IMR-90 (cell line): ENCODE results near the gene C9orf78. TPM values are rescaled to one million over a fixed set of nuclear protein-coding genes. Genes with fewer than 3 reads are reported as not detected.

ENCODE experiments used
- ATAC-seq: fragments of 200-7000 bp; cut with Tn5 transposase; 2 replicates; pipeline ENCODE4 v1.9.1; 2020; ENCODE audit warnings: low read depth, mild to moderate bottlenecking, moderate library complexity
- BruUV-seq: library from RNA; stranded (reverse); fragments of 400-500 nt; replicated peaks from 2 replicates; lab custom pipeline; 2021; lab: Mats Ljungman, UMichigan
- CTCF ChIA-PET: fragments of 300-600 bp; formaldehyde crosslinking; extraction: SDS; loops from one replicate; lab custom pipeline; 2021; ENCODE audit warnings: antibody characterized with exemption; lab: Yijun Ruan, JAX
- POLR2A ChIA-PET: fragments of 300-600 bp; sonication (Branson Sonifier 250); formaldehyde crosslinking; loops from one replicate; lab custom pipeline; 2022; ENCODE audit warnings: antibody characterized with exemption; ENCODE audit not compliant: unreplicated experiment; lab: Charles Lee
- DNase-seq: peaks from one replicate; pipeline ENCODE4 v3.0.0; 2013
- H2AFZ ChIP-seq: replicated peaks from 2 replicates; pipeline ENCODE3; 2013; ENCODE audit warnings: low read length, mild to moderate bottlenecking; ENCODE audit not compliant: poor library complexity
- H2AK5ac ChIP-seq: 2 replicates; pipeline ENCODE4 v1.6.1; 2013; ENCODE audit warnings: low read depth, low read length, inconsistent platforms
- H2AK9ac ChIP-seq: replicated peaks from 2 replicates; pipeline ENCODE3; 2013; ENCODE audit warnings: mild to moderate bottlenecking, low read depth, low read length, moderate library complexity; ENCODE audit not compliant: poor library complexity
- H2BK120ac ChIP-seq: 2 replicates; pipeline ENCODE4 v1.6.1; 2013; ENCODE audit warnings: low read depth, low read length, inconsistent platforms
- H2BK15ac ChIP-seq: 3 replicates; pipeline ENCODE4 v1.6.1; 2013; ENCODE audit warnings: low read depth, low read length, inconsistent platforms
- H2BK20ac ChIP-seq: 2 replicates; pipeline ENCODE4 v1.6.1; 2013; ENCODE audit warnings: low read depth, mild to moderate bottlenecking, inconsistent platforms, low read length, moderate library complexity
- H2BK5ac ChIP-seq: 2 replicates; pipeline ENCODE4 v1.6.1; 2013; ENCODE audit warnings: mild to moderate bottlenecking, low read depth, low read length, inconsistent platforms; ENCODE audit not compliant: poor library complexity, severe bottlenecking
- H3K14ac ChIP-seq: replicated peaks from 2 replicates; pipeline ENCODE4 v1.6.1; 2013; ENCODE audit warnings: low read depth, low read length, inconsistent platforms
- H3K18ac ChIP-seq: 2 replicates; pipeline ENCODE4 v1.6.1; 2013; ENCODE audit warnings: low read depth, low read length, control low read depth
- H3K23ac ChIP-seq: 2 replicates; pipeline ENCODE4 v1.6.1; 2013; ENCODE audit warnings: low read depth, low read length, inconsistent platforms
- H3K27ac ChIP-seq: 2 replicates; pipeline ENCODE4 v1.5.1; 2013; ENCODE audit warnings: mild to moderate bottlenecking, control low read depth, low read length; ENCODE audit not compliant: insufficient read depth
- H3K27me3 ChIP-seq: 2 replicates; pipeline ENCODE4 v1.6.1; 2013; ENCODE audit warnings: low read length; ENCODE audit not compliant: control insufficient read depth, insufficient read depth
- H3K36me3 ChIP-seq: 2 replicates; pipeline ENCODE4 v1.6.1; 2013; ENCODE audit warnings: low read length, mixed read lengths; ENCODE audit not compliant: control insufficient read depth, insufficient read depth
- H3K4ac ChIP-seq: 2 replicates; pipeline ENCODE4 v1.6.1; 2013; ENCODE audit warnings: low read depth, low read length, inconsistent platforms
- H3K4me1 ChIP-seq: 2 replicates; pipeline ENCODE4 v1.6.1; 2013; ENCODE audit warnings: low read length, mixed read lengths; ENCODE audit not compliant: control insufficient read depth, insufficient read depth
- H3K4me2 ChIP-seq: 2 replicates; pipeline ENCODE4 v1.6.1; 2013; ENCODE audit warnings: low read depth, mild to moderate bottlenecking, control low read depth, low read length, moderate library complexity
- H3K4me3 ChIP-seq: 2 replicates; pipeline ENCODE4 v1.5.1; 2013; ENCODE audit warnings: low read depth, mild to moderate bottlenecking, control low read depth, low read length, moderate library complexity; ENCODE audit not compliant: insufficient read depth
- H3K56ac ChIP-seq: 2 replicates; pipeline ENCODE4 v1.6.1; 2013; ENCODE audit warnings: low read length, inconsistent platforms; ENCODE audit not compliant: insufficient read depth; ENCODE audit errors: extremely low read depth
- H3K79me1 ChIP-seq, 2 experiments: 2 replicates each; pipeline ENCODE4 v1.6.1; 2013; ENCODE audit warnings: low read length in 2 of 2, inconsistent platforms in 1 of 2, low read depth in 1 of 2
- H3K9ac ChIP-seq: 2 replicates; pipeline ENCODE4 v1.6.1; 2013; ENCODE audit warnings: low read depth, low read length, control low read depth
- H3K9me1 ChIP-seq: 2 replicates; pipeline ENCODE4 v1.6.1; 2013; ENCODE audit warnings: low read length, inconsistent platforms; ENCODE audit not compliant: insufficient read depth
- H3K9me3 ChIP-seq: 2 replicates; pipeline ENCODE4 v1.6.1; 2013; ENCODE audit warnings: low read length; ENCODE audit not compliant: control insufficient read depth, insufficient read depth
- H4K20me1 ChIP-seq: 2 replicates; pipeline ENCODE4 v1.6.1; 2013; ENCODE audit warnings: low read length, inconsistent platforms; ENCODE audit not compliant: insufficient read depth
- H4K5ac ChIP-seq: 2 replicates; pipeline ENCODE4 v1.6.1; 2013; ENCODE audit warnings: mild to moderate bottlenecking, low read depth, low read length, control low read depth
- H4K8ac ChIP-seq, 2 experiments: 2 replicates each; pipeline ENCODE4 v1.6.1; 2013; ENCODE audit warnings: low read depth in 2 of 2, low read length in 2 of 2, control low read depth in 1 of 2, inconsistent platforms in 1 of 2
- H4K91ac ChIP-seq: 2 replicates; pipeline ENCODE4 v1.6.1; 2013; ENCODE audit warnings: low read depth, low read length, inconsistent platforms; ENCODE audit not compliant: insufficient read depth
- BHLHE40 ChIP-seq: fragments of 150-350 bp; IDR thresholded peaks from 2 replicates; pipeline ENCODE4 v1.6.1; 2016; ENCODE audit warnings: mild to moderate bottlenecking, low read depth, low read length
- CEBPB ChIP-seq: IDR thresholded peaks from 2 replicates; pipeline ENCODE4 v1.6.1; 2012; ENCODE audit warnings: low read depth, low read length, improper control_type of control experiment
- CHD1 ChIP-seq: IDR thresholded peaks from 2 replicates; pipeline ENCODE4 v1.6.1; 2012; ENCODE audit warnings: low read depth, low read length, improper control_type of control experiment
- FOS ChIP-seq: fragments of 150-350 bp; IDR thresholded peaks from 2 replicates; pipeline ENCODE4 v1.6.1; 2016; ENCODE audit warnings: low read depth, low read length
- MAFK ChIP-seq: IDR thresholded peaks from 2 replicates; pipeline ENCODE4 v1.6.1; 2012; ENCODE audit warnings: low read depth, low read length, improper control_type of control experiment
- MAZ ChIP-seq: IDR thresholded peaks from 2 replicates; pipeline ENCODE4 v1.6.1; 2012; ENCODE audit warnings: low read depth, mild to moderate bottlenecking, low read length, improper control_type of control experiment, moderate library complexity, borderline replicate concordance
- MXI1 ChIP-seq: IDR thresholded peaks from 2 replicates; pipeline ENCODE4 v1.6.1; 2012; ENCODE audit warnings: low read depth, mild to moderate bottlenecking, low read length, moderate library complexity, borderline replicate concordance
- NFE2L2 ChIP-seq: fragments of 150-350 bp; IDR thresholded peaks from 2 replicates; pipeline ENCODE4 v1.6.1; 2016; ENCODE audit warnings: low read depth, mild to moderate bottlenecking, low read length
- POLR2A ChIP-seq: IDR thresholded peaks from 2 replicates; pipeline ENCODE4 v1.6.1; 2012; ENCODE audit warnings: mild to moderate bottlenecking, low read depth, low read length
- RAD21 ChIP-seq: IDR thresholded peaks from 2 replicates; pipeline ENCODE4 v1.6.1; 2012; ENCODE audit warnings: low read length, improper control_type of control experiment
- RCOR1 ChIP-seq: IDR thresholded peaks from 2 replicates; pipeline ENCODE4 v1.6.1; 2012; ENCODE audit warnings: mild to moderate bottlenecking, low read length, improper control_type of control experiment; ENCODE audit not compliant: insufficient replicate concordance
- SMC3 ChIP-seq: fragments of 150-350 bp; IDR thresholded peaks from 2 replicates; pipeline ENCODE4 v1.6.1; 2016; ENCODE audit warnings: low read depth, mild to moderate bottlenecking, antibody characterized with exemption, low read length, moderate library complexity
- WGBS, 2 experiments: methylation state at CpG; one replicate each; pipeline versions ENCODE4 v1.1.5 to v1.1.7; 2013; ENCODE audit warnings: missing lambda C conversion rate in 2 of 2; ENCODE audit not compliant: insufficient read length in 1 of 2; ENCODE audit errors: extremely low coverage in 2 of 2; 5-methylcytosine and 5-hydroxymethylcytosine counted together
- dilution Hi-C: fragments of 300-500 bp; cut with HindIII; formaldehyde crosslinking; loops from one replicate; pipeline ENCODE4 v1.14.3; 2018; ENCODE audit warnings: low sequenced_read_pairs; ENCODE audit not compliant: unreplicated experiment
- in situ Hi-C: fragments of 300-500 bp; cut with MboI; formaldehyde crosslinking; loops from 3 replicates; pipeline ENCODE4 v1.14.3; 2019; ENCODE audit warnings: low sequenced_read_pairs, inconsistent platforms, mixed read lengths
- intact Hi-C: fragments of 100-400 bp; cut with micrococcal nuclease; formaldehyde crosslinking; loops from 2 replicates; pipeline ENCODE4 v1.10.0; 2022
- polyA plus RNA-seq, 3 experiments: library from polyadenylated mRNA; depleted of rRNA; stranded (reverse); fragments of >200 nt; gene quantifications; 2 replicates each; pipeline ENCODE4 v1.2.3, GENCODE V29; 2012; ENCODE audit warnings: low replicate concordance in 1 of 3
- total RNA-seq: library from RNA; depleted of rRNA; stranded (reverse); fragments of >200 nt; gene quantifications from 2 replicates; pipeline ENCODE4 v1.2.3, GENCODE V29; 2012
- TF ChIP-seq, protein P1 (sequence below): fragments of 150-350 bp; IDR thresholded peaks from 2 replicates; pipeline ENCODE4 v1.6.1; 2016; ENCODE audit warnings: low read depth, mild to moderate bottlenecking, low read length, moderate library complexity, borderline replicate concordance
- TF ChIP-seq, protein P2 (sequence below): conservative IDR thresholded peaks from 2 replicates; pipeline ENCODE4 v1.5.1; 2012; ENCODE audit warnings: mild to moderate bottlenecking, low read depth, low read length, improper control_type of control experiment
- TF ChIP-seq, protein P3 (sequence below): fragments of 150-350 bp; IDR thresholded peaks from 2 replicates; pipeline ENCODE4 v1.6.1; 2017; ENCODE audit warnings: mild to moderate bottlenecking, antibody characterized with exemption, low read length, low read depth

The C9orf78 gene
- total and polyA plus RNA-seq, 2 of the 4 experiments (the other 2 are of a cell fraction), result 29.8 to 46.0 TPM

DNA sequence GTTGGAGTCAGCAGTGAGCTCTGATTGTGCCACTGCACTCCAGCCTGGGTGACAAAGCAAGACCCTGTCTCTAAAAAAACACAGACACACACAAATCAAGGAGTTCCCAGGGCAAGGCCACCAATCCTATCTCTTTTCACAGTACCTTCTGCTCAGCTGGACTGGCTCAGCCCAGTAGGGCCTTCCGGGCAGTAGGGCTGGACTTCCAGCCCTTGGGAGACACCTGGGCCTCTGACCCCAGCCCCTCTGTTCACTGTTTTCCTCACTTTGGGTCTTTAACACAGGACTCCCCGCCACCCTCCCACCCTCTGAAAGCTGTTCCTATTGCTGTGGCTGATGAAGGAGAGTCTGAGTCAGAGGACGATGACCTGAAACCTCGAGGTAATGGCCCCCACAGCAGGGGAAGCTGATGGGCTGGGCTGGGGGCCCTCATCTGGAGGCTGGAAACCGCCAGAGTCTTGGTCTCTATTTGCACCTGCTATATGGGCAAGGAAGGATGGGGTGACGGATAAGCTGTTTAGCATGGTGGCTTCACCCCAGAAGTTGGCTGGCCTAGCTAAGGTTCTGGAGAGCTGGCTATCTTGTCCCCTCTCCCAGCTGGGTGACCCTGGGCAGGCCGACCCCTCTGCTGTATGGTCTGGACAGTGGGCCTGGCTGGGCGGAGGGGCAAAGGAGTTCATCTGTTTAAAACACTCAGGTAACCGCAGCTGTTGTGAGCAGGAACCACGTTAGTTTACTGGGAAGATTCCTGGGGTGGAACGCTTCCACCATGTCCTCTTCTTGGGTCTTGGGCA is 25.8 kb upstream of the C9orf78 start:
- no peak overlapping the region for H3K4ac ChIP-seq
- no peak overlapping the region for H2BK15ac ChIP-seq
- no peak overlapping the region for H4K8ac ChIP-seq
- no TSS peak for BruUV-seq
- no peak overlapping the region for H3K27ac ChIP-seq
- CTCF ChIA-PET, result no interaction called here
- no peak overlapping the region for H3K4me2 ChIP-seq
- no peaks in the 10 kb centered on the region for H3K27me3 ChIP-seq
- POLR2A ChIA-PET, result no interaction called here
- H3K4me3 ChIP-seq, result no peak overlapping the region
- no peak overlapping the region for H3K18ac ChIP-seq
- WGBS, 2 experiments, result 76% methylated on average over 4 of the region's 11 CpGs; no CpG with 5 or more reads in 1 of the 2 experiments
- H3K9me1 ChIP-seq, result 0 out of 2 replicates have a peak, but pooled peaks cover 7% of the 10 kb centered on the region
- H2BK20ac ChIP-seq, result no peak overlapping the region
- H3K4me1 ChIP-seq, result no peaks in the 10 kb centered on the region
- H2AFZ ChIP-seq, result no peak overlapping the region
- H2BK5ac ChIP-seq, result no peak overlapping the region
- DNase-seq, result no peak
- no peak overlapping the region for H4K91ac ChIP-seq
- in situ Hi-C loops (no loop called here), intact Hi-C loops (no loop called here), dilution Hi-C loops (no loop called here)
- no peaks in the 10 kb centered on the region for H3K9me3 ChIP-seq
- no peak for ATAC-seq
- no peak overlapping the region for H2AK9ac ChIP-seq
- no peak overlapping the region for H2AK5ac ChIP-seq
- no peak overlapping the region for H2BK120ac ChIP-seq
- H3K56ac ChIP-seq, result no peak overlapping the region
- no peak overlapping the region for H3K9ac ChIP-seq
- H3K79me1 ChIP-seq, result no peaks in the 10 kb centered on the region
- H3K23ac ChIP-seq, result no peak overlapping the region
- peaks cover 52% of the 10 kb centered on the region for H3K36me3 ChIP-seq
- H4K20me1 ChIP-seq, result no peaks in the 10 kb centered on the region
- H4K5ac ChIP-seq, result no peak overlapping the region
- H3K14ac ChIP-seq, result no peak overlapping the region
- TF ChIP-seq SMC3 (no peak), NFE2L2 (no peak), RAD21 (no peak), CEBPB (no peak), CHD1 (no peak), MAFK (no peak), MXI1 (no peak), MAZ (no peak), POLR2A (no peak), RCOR1 (no peak), FOS (no peak), BHLHE40 (no peak)
- TF ChIP-seq, protein P1, sequence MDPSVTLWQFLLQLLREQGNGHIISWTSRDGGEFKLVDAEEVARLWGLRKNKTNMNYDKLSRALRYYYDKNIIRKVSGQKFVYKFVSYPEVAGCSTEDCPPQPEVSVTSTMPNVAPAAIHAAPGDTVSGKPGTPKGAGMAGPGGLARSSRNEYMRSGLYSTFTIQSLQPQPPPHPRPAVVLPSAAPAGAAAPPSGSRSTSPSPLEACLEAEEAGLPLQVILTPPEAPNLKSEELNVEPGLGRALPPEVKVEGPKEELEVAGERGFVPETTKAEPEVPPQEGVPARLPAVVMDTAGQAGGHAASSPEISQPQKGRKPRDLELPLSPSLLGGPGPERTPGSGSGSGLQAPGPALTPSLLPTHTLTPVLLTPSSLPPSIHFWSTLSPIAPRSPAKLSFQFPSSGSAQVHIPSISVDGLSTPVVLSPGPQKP, result no peak
- TF ChIP-seq, protein P2, sequence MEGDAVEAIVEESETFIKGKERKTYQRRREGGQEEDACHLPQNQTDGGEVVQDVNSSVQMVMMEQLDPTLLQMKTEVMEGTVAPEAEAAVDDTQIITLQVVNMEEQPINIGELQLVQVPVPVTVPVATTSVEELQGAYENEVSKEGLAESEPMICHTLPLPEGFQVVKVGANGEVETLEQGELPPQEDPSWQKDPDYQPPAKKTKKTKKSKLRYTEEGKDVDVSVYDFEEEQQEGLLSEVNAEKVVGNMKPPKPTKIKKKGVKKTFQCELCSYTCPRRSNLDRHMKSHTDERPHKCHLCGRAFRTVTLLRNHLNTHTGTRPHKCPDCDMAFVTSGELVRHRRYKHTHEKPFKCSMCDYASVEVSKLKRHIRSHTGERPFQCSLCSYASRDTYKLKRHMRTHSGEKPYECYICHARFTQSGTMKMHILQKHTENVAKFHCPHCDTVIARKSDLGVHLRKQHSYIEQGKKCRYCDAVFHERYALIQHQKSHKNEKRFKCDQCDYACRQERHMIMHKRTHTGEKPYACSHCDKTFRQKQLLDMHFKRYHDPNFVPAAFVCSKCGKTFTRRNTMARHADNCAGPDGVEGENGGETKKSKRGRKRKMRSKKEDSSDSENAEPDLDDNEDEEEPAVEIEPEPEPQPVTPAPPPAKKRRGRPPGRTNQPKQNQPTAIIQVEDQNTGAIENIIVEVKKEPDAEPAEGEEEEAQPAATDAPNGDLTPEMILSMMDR, result no peak
- TF ChIP-seq, protein P3, sequence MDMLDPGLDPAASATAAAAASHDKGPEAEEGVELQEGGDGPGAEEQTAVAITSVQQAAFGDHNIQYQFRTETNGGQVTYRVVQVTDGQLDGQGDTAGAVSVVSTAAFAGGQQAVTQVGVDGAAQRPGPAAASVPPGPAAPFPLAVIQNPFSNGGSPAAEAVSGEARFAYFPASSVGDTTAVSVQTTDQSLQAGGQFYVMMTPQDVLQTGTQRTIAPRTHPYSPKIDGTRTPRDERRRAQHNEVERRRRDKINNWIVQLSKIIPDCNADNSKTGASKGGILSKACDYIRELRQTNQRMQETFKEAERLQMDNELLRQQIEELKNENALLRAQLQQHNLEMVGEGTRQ, result no peak
